Vagina (tissue), 2 donors: ENCODE measurements around the gene TMBIM1. TPM values are rescaled to one million over a fixed set of nuclear protein-coding genes. Genes with fewer than 3 reads are reported as not detected.

Experiments used
- DNase-seq, 2 donors: peaks; one replicate each; pipeline ENCODE4 v3.0.0-alpha.2; 2017; ENCODE audit errors: extremely low spot score in 2 of 2
- H3K27ac ChIP-seq: fragments of 200-600 bp; sonication (generic); one replicate; pipeline ENCODE4 v1.5.1; 2019
- H3K27me3 ChIP-seq: fragments of 200-600 bp; sonication (generic); one replicate; pipeline ENCODE4 v1.5.1; 2019
- H3K36me3 ChIP-seq, 2 donors: fragments of 200-600 bp; sonication (generic); one replicate each; pipeline ENCODE4 v1.5.1; 2017 to 2019
- H3K4me1 ChIP-seq: fragments of 200-600 bp; sonication (generic); one replicate; pipeline ENCODE4 v1.5.1; 2019
- H3K4me3 ChIP-seq, 2 donors: fragments of 200-600 bp; sonication (generic); 1 replicate in 1 of 2; 2 replicates in 1 of 2; pipeline ENCODE4 v1.5.1; 2016 to 2019
- H3K9me3 ChIP-seq: fragments of 200-600 bp; sonication (generic); one replicate; pipeline ENCODE4 v1.5.1; 2019
- POLR2A ChIP-seq, 2 donors: fragments of 450-650 bp; IDR thresholded peaks; one replicate each; pipeline ENCODE4 v1.6.1; 2017; ENCODE audit warnings: antibody characterized with exemption in 2 of 2, mild to moderate bottlenecking in 2 of 2, moderate library complexity in 2 of 2
- POLR2AphosphoS5 ChIP-seq, 2 donors: sonication (generic); formaldehyde crosslinking; IDR thresholded peaks; one replicate each; pipeline ENCODE4 v1.9.0; 2017; ENCODE audit warnings: antibody characterized with exemption in 2 of 2, mild to moderate bottlenecking in 2 of 2, low read depth in 1 of 2; ENCODE audit not compliant: insufficient read depth in 1 of 2
- intact Hi-C: fragments of 100-400 bp; cut with DNase I; formaldehyde crosslinking; loops from one replicate; pipeline ENCODE4 v1.15.1; 2023
- total RNA-seq: library from RNA; depleted of rRNA; stranded (reverse); fragments of >200 nt; gene quantifications from one replicate; pipeline ENCODE4 v1.2.3, GENCODE V29; 2016
- TF ChIP-seq, protein P1 (sequence below), 3 experiments: fragments of 450-650 bp in 2 of 3; fragments of 200-600 bp in 1 of 3; sonication (generic) in 1 of 3; IDR thresholded peaks; one replicate each; pipeline ENCODE4 v1.5.1; 2017 to 2019; ENCODE audit warnings: antibody characterized with exemption in 3 of 3, mild to moderate bottlenecking in 2 of 3, moderate library complexity in 2 of 3

Gene TMBIM1
- total RNA-seq, 1 donor from 2014 or later = 232 TPM

DNA sequence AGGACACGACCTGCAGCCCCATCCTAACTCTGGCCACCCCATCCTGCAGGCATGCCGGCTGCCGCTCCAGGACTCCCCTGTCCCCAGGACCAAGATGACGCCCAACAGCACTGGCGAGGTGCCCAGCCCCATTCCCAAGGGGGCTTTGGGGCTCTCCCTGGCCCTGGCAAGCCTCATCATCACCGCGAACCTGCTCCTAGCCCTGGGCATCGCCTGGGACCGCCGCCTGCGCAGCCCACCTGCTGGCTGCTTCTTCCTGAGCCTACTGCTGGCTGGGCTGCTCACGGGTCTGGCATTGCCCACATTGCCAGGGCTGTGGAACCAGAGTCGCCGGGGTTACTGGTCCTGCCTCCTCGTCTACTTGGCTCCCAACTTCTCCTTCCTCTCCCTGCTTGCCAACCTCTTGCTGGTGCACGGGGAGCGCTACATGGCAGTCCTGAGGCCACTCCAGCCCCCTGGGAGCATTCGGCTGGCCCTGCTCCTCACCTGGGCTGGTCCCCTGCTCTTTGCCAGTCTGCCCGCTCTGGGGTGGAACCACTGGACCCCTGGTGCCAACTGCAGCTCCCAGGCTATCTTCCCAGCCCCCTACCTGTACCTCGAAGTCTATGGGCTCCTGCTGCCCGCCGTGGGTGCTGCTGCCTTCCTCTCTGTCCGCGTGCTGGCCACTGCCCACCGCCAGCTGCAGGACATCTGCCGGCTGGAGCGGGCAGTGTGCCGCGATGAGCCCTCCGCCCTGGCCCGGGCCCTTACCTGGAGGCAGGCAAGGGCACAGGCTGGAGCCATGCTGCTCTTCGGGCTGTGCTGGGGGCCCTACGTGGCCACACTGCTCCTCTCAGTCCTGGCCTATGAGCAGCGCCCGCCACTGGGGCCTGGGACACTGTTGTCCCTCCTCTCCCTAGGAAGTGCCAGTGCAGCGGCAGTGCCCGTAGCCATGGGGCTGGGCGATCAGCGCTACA is 29.4 kb downstream of the TMBIM1 start:
- intact Hi-C loops = no loop called here
- peaks cover 32% of the 10 kb centered on the region for H3K4me1 ChIP-seq
- no peaks in the 10 kb centered on the region for H3K9me3 ChIP-seq
- peaks cover 0 to 54% of the 10 kb centered on the region in 2 donors for H3K36me3 ChIP-seq
- TF ChIP-seq POLR2A (IDR thresholded peaks at IDR 0.05) (no peak), POLR2AphosphoS5 (IDR thresholded peaks at IDR 0.05; ENCODE audit: insufficient read depth in 1 of 2, low read depth in 1 of 2) (no peak)
- TF ChIP-seq, protein P1, sequence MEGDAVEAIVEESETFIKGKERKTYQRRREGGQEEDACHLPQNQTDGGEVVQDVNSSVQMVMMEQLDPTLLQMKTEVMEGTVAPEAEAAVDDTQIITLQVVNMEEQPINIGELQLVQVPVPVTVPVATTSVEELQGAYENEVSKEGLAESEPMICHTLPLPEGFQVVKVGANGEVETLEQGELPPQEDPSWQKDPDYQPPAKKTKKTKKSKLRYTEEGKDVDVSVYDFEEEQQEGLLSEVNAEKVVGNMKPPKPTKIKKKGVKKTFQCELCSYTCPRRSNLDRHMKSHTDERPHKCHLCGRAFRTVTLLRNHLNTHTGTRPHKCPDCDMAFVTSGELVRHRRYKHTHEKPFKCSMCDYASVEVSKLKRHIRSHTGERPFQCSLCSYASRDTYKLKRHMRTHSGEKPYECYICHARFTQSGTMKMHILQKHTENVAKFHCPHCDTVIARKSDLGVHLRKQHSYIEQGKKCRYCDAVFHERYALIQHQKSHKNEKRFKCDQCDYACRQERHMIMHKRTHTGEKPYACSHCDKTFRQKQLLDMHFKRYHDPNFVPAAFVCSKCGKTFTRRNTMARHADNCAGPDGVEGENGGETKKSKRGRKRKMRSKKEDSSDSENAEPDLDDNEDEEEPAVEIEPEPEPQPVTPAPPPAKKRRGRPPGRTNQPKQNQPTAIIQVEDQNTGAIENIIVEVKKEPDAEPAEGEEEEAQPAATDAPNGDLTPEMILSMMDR (IDR thresholded peaks at IDR 0.05) = no peak
- H3K27ac ChIP-seq = no peak overlapping the region
- no peak overlapping the region for H3K4me3 ChIP-seq
- peak in 1 of 2 donors; percentile 84 for DNase-seq
- H3K27me3 ChIP-seq = no peaks in the 10 kb centered on the region

DNA sequence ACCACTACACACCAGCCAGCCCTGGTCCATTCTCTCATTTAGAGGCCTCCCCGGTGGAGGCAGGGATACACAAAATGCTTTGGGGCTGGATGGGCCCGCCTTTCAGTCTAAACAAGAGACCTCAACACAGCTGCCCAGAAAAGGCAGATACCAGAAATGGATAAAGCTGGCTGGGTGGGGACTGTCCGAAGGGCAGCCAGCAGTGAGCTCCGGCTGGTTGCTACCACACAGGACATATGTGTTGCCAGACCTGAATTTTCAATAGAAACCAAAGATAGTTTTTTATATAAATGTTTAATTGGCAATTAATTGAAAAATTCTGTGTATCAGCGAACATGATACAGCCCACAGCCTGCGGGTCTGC is 30.1 kb downstream of the TMBIM1 start:
- intact Hi-C loops = no loop called here
- no peak for DNase-seq
- H3K36me3 ChIP-seq = peaks cover 0 to 47% of the 10 kb centered on the region in 2 donors
- H3K9me3 ChIP-seq = no peaks in the 10 kb centered on the region
- TF ChIP-seq, protein P1 (IDR thresholded peaks at IDR 0.05) = no peak
- no peak for TF ChIP-seq POLR2AphosphoS5 (IDR thresholded peaks at IDR 0.05; ENCODE audit: insufficient read depth in 1 of 2, low read depth in 1 of 2)
- no peaks in the 10 kb centered on the region for H3K27me3 ChIP-seq
- peaks cover 29% of the 10 kb centered on the region for H3K4me1 ChIP-seq
- H3K4me3 ChIP-seq = no peak overlapping the region
- no peak overlapping the region for H3K27ac ChIP-seq

DNA sequence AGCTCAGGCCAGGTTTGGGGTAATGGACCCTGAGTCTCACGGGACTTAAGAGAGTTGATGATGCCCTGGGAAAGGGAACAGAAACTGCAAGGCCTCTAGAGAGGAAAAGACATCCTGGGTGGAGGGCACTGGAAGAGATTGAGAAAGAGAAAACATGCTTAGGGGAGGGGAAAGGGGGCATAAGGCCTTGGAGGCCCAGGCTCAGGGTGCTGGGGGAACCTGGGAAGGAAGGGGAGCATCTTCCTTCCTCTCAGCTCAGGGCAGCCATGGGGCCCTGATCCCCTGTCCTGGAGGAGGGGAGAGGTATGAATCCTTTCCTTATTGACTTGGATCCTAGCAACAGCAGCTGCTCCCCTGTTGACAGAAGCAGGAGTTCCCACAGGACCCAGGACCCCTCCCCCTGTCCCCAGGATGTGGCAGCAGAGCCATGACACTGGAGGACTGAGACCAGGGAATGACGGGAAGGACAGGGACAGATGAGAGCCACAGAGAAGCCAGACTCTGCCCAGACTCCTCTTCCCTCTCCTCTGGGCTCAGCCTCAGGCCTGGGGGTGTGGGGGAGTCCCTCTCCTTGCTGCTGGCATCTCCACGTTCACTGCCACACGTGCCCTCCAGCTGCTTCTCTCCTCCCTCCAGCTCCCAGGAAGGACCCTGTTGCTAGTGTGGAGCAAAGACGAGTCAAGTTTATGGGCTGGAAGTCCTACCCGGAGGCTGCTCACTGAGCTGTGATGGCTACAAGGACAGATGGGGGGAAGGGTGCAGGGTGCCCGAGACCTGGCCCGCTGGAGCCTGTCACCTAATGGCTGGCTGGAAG is 30.7 kb downstream of the TMBIM1 start:
- Histone ChIP-seq H3K9me3 (no peaks in the 10 kb centered on the region), H3K36me3 (peaks cover 0 to 43% of the 10 kb centered on the region in 2 donors), H3K4me1 (peaks cover 29% of the 10 kb centered on the region), H3K27me3 (no peaks in the 10 kb centered on the region), H3K27ac (no peak overlapping the region), H3K4me3 (no peak overlapping the region)
- intact Hi-C loops = no loop called here
- peak in 1 of 2 donors; percentile 84 for DNase-seq
- no peak for TF ChIP-seq POLR2A (IDR thresholded peaks at IDR 0.05)
- TF ChIP-seq, protein P1 (IDR thresholded peaks at IDR 0.05) = no peak
- no peak for TF ChIP-seq POLR2AphosphoS5 (IDR thresholded peaks at IDR 0.05; ENCODE audit: insufficient read depth in 1 of 2, low read depth in 1 of 2)

DNA sequence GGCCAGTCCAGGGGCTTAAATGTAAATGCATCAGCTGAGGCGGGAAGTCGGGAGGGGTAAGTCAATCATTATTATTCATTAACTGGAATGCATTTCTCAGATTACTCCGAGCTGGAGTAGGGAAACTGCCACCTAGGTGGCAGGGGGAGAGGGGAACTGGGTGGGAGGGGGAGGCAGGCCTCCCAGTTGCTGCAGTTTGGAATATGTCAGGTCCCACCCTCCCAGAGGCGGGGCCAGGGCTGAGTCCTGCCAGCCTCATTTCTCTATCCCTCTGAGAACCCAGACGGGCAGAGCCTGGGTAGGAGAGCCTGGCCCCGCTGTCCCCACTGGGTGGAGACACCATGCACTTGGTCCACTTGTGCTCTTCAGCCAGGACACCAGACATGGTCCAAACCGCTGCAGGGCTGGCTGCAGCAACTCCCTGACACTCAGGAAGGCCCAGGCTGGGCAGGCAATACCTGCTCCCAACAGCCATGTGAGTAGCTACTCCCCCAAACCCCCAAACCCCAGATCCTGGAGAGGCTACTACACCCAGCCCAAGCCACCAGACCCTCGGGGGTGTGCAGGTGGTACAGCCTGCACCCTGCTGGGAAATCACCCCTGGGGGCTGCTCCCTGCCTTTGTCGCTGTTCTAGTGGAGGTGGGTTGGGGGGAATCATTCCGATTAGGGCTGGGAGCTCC is 31.4 kb downstream of the TMBIM1 start, which contains the start of gene GPBAR1:
Gene GPBAR1 (plus strand): TSS at position 274 of the 681 bp plus-strand sequence. CDS start 1,710 bp downstream, outside the sequence.
- DNase-seq = peak in 1 of 2 donors; percentile 85
- no peak within 1 kb of the TSS for H3K4me3 ChIP-seq
- intact Hi-C loops = no loop called here
- H3K9me3 ChIP-seq = no peaks in the 10 kb centered on the region
- H3K4me1 ChIP-seq = peaks cover 29% of the 10 kb centered on the region
- peaks cover 0 to 41% of the 10 kb centered on the region in 2 donors for H3K36me3 ChIP-seq
- no peaks in the 10 kb centered on the region for H3K27me3 ChIP-seq
- peak within 1 kb of the TSS; percentile 80 for H3K27ac ChIP-seq
- TF ChIP-seq POLR2A (IDR thresholded peaks at IDR 0.05) (no peak), POLR2AphosphoS5 (IDR thresholded peaks at IDR 0.05; ENCODE audit: insufficient read depth in 1 of 2, low read depth in 1 of 2) (no peak)
- TF ChIP-seq, protein P1 (IDR thresholded peaks at IDR 0.05) = no peak
